Colonic mucosa (tissue), 4 donors: ENCODE measurements around the gene NFKBIE. TPM values are rescaled to one million over a fixed set of nuclear protein-coding genes. Genes with fewer than 3 reads are reported as not detected.

Experiments used
- DNase-seq: peaks from one replicate; pipeline ENCODE4 v3.0.0-alpha.2; 2020
- H3K27ac ChIP-seq: fragments of 200-600 bp; one replicate; pipeline ENCODE4 v1.8.0; 2021
- H3K27me3 ChIP-seq: fragments of 200-600 bp; one replicate; pipeline ENCODE4 v1.8.0; 2021
- H3K36me3 ChIP-seq: fragments of 200-600 bp; one replicate; pipeline ENCODE4 v1.8.0; 2021
- H3K4me1 ChIP-seq: fragments of 200-600 bp; one replicate; pipeline ENCODE4 v1.8.0; 2021; ENCODE audit warnings: mild to moderate bottlenecking
- H3K4me3 ChIP-seq: fragments of 200-600 bp; one replicate; pipeline ENCODE4 v1.8.0; 2021
- H3K9ac ChIP-seq, 2 donors: one replicate each; pipeline ENCODE4 v1.7.0; 2013; ENCODE audit warnings: control low read depth in 2 of 2, low read depth in 2 of 2, low read length in 2 of 2
- H3K9me3 ChIP-seq: fragments of 200-600 bp; one replicate; pipeline ENCODE4 v1.8.0; 2021
- CTCF ChIP-seq: fragments of 200-600 bp; IDR thresholded peaks from one replicate; pipeline ENCODE4 v1.8.0; 2022; ENCODE audit warnings: antibody characterized with exemption, mild to moderate bottlenecking
- intact Hi-C: fragments of 100-400 bp; cut with DNase I; formaldehyde crosslinking; loops from one replicate; pipeline ENCODE4 v1.14.1; 2022
- total RNA-seq, 2 donors: library from RNA; stranded (reverse); fragmentation: NEBNext Ultra II Directional in 1 of 2; extraction: Animal tissue kit (Norgen Biotek cat#: 25700) in 1 of 2; gene quantifications; one replicate each; pipeline ENCODE4 v1.2.1, GENCODE V29; 2021
- donor health status: healthy.
- donor health status: DM: no; HTN: no; CAD: no.
- donor health status: DM: no; HTN: no; CAD: no.

NFKBIE gene
- total RNA-seq, 2 donors from 2014 or later = 11.9 to 18.8 TPM

DNA sequence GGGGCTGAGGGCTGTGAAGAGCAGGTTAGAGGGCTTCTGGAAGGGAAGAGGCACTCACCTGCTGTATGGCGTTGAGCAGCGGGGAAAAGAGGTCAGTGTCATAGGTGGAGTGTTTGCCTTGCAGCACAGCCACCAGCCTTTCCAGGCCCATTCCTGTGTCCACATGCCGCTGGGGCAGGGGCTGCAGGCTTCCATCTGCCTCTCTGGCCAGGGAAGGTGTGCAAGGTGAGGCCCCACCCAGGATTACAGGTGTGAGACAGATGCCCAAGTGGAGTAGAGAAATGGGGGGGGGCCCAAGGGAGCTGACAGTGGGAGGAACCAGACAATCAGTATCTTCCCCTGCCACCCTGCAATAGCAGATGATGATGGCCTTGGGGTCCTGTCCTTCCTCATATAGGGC, 44.9 kb upstream of the NFKBIE start:
- DNase-seq = no peak
- Histone ChIP-seq H3K4me3 (no peak overlapping the region), H3K9me3 (no peaks in the 10 kb centered on the region), H3K9ac (no peak overlapping the region), H3K36me3 (no peaks in the 10 kb centered on the region), H3K27ac (no peak overlapping the region), H3K27me3 (no peaks in the 10 kb centered on the region), H3K4me1 (no peaks in the 10 kb centered on the region)
- intact Hi-C loops = no loop called here
- no peak for TF ChIP-seq CTCF

DNA sequence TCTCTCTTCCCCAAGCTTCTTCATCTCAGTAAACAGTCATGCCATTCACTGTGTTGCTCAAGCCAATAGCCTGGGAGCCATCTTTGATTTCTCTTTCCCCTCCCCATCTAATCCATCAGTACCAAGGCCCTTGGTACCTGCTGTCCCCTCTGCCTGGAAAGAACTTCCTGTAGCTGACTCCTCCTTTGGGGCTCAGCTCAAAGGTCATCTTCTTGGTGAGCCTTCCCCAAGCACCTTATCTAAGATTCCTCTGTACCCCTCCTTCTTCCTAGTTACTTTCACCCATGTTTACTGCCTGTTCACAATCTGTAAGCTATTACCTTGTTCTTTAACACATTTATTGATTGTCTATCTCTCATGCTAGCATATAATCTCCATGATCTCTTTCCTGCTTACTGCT, 44.3 kb upstream of the NFKBIE start:
- Histone ChIP-seq H3K4me1 (no peaks in the 10 kb centered on the region), H3K27ac (no peak overlapping the region), H3K36me3 (no peaks in the 10 kb centered on the region), H3K9me3 (no peaks in the 10 kb centered on the region), H3K27me3 (no peaks in the 10 kb centered on the region), H3K9ac (no peak overlapping the region), H3K4me3 (no peak overlapping the region)
- intact Hi-C loops = no loop called here
- DNase-seq = no peak
- no peak for TF ChIP-seq CTCF

- intact Hi-C loops = no loop called here
- H3K9ac ChIP-seq = no peak overlapping the region
- H3K27me3 ChIP-seq = no peaks in the 10 kb centered on the region
- no peak for TF ChIP-seq CTCF
- H3K4me1 ChIP-seq = no peaks in the 10 kb centered on the region
- DNase-seq = no peak
- no peak overlapping the region for H3K27ac ChIP-seq
- no peaks in the 10 kb centered on the region for H3K36me3 ChIP-seq
- no peaks in the 10 kb centered on the region for H3K9me3 ChIP-seq
- H3K4me3 ChIP-seq = no peak overlapping the region
These were observed 43.7 kb upstream of the NFKBIE start for GRCh38 chr6:44309092-44309491.

- Histone ChIP-seq H3K27ac (no peak overlapping the region), H3K9ac (no peak overlapping the region), H3K4me3 (no peak overlapping the region), H3K4me1 (no peaks in the 10 kb centered on the region), H3K27me3 (no peaks in the 10 kb centered on the region), H3K36me3 (no peaks in the 10 kb centered on the region), H3K9me3 (no peaks in the 10 kb centered on the region)
- TF ChIP-seq CTCF = no peak
- intact Hi-C loops = no loop called here
- DNase-seq = no peak
These were observed 41.9 kb upstream of the NFKBIE start for GRCh38 chr6:44307217-44307616.

DNA sequence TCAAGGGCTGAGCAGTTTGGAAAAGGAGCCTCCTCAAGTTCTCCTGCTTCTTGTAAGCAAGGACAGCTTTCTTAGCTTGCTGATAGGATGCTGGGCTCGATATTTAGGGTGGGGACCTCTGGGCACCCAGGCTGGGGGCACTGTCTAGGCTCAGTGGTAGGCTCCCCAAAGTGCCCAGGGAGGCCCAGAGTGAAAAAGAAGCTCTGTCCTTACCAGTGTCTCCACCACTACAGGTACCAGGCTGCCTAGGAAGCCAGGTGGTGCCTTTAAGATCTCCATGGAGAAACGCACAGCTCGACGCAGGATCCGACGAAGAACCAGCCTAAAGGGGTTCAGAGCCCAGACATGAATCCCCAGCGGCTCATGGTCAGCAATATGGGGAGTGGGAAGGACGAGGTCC, 41.4 kb upstream of the NFKBIE start:
- intact Hi-C loops = no loop called here
- H3K27me3 ChIP-seq = no peaks in the 10 kb centered on the region
- H3K4me1 ChIP-seq = no peaks in the 10 kb centered on the region
- no peak overlapping the region for H3K4me3 ChIP-seq
- no peaks in the 10 kb centered on the region for H3K36me3 ChIP-seq
- H3K27ac ChIP-seq = no peak overlapping the region
- no peak for DNase-seq
- no peaks in the 10 kb centered on the region for H3K9me3 ChIP-seq
- H3K9ac ChIP-seq = no peak overlapping the region
- TF ChIP-seq CTCF = no peak

GRCh38 chr6:44305200-44305725, 39.9 kb upstream of the NFKBIE start:
- no peak overlapping the region for H3K27ac ChIP-seq
- H3K27me3 ChIP-seq = no peaks in the 10 kb centered on the region
- no peaks in the 10 kb centered on the region for H3K9me3 ChIP-seq
- H3K36me3 ChIP-seq = no peaks in the 10 kb centered on the region
- no peak for TF ChIP-seq CTCF
- H3K4me3 ChIP-seq = no peak overlapping the region
- intact Hi-C loops = loop anchor here (2.0 kb wide), 1 partner anchor 36 kb away; no protein-coding TSS in a partner anchor
- no peak for DNase-seq
- H3K4me1 ChIP-seq = no peaks in the 10 kb centered on the region
- no peak overlapping the region for H3K9ac ChIP-seq
